NCI-H2196 (cell line): ENCODE measurements around the gene ZNF408.
A peak's percentile ranks its signal among the peaks of the same experiment; 100 is the strongest.

Experiments used
- DNase-seq: peaks from one replicate; lab custom pipeline; 2025; ENCODE audit not compliant: unreplicated experiment; lab: John Stamatoyannopoulos, UW

Gene ZNF408

DNA sequence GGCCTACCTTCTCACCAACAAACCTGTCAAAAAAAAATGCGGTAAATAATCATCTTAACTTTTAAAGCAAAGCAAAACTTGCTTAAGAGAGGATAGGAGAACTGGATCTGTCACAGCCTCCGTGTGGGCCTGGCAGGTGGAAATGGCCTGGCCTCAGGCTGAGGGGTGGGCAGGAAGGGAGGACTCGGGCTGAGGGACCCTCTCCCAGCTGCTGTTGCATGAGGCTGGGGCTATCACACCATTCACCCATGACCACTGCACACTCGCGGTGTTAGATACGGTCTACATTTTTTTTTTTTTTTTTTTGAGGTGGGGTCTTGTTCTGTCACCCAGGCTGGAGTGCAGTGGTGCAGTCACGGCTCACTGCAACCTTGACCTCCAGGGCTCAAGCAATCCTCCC, 24.9 kb upstream of the ZNF408 start:
- no peak for DNase-seq

DNA sequence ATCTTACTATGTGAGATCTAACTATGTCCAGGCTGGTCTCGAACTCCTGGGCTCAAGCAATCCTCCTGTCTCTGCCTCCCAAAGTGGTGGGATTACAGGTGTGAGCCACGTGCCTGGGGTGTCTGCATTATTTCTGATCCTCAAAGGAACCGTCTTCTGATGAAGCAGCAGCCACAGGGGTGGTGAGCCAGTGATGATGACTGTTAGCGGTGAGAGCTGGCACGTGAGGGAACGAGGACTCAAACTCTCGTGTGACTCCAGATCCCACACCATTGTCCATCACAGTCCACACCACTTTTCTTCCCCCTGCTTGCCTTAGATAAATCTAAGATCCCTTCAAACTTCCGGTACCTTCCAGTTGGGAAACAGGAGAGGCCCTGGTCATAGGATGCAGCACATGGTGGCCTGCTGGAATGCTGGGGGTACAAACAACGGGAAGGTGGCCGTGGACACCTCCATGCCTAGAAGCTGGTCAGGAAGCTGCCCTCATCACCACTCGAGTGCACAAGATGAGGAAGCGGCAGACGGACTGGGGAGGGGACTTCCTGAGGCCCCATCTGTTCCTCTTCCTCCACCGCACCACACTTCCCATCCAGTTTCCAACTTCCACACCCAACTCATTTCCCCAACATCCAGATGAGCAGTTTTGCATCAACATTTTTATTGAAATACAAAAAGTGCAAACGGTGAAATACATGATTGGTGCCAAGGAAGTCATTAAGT, 24.2 kb upstream of the ZNF408 start:
- no peak for DNase-seq

DNA sequence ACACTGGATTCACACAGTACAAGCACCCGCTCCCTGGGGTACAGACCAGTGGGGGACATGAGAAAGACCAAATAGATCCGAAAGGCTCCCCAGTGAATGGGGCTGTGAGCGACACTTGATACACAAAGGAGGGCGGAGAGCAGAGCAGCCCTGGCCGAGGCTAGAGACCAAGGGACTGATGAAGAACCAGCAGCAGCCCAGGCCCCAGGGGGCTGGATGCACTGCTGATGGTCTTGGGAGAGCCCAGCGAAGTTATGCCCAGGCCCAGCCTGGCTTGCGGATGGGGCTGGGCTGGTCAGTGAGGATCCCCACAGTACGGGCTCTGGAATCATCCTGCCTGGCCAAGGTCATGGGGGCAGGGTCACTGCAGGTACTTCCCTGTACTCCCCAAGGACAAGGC, 23.7 kb upstream of the ZNF408 start:
- DNase-seq: no peak

DNA sequence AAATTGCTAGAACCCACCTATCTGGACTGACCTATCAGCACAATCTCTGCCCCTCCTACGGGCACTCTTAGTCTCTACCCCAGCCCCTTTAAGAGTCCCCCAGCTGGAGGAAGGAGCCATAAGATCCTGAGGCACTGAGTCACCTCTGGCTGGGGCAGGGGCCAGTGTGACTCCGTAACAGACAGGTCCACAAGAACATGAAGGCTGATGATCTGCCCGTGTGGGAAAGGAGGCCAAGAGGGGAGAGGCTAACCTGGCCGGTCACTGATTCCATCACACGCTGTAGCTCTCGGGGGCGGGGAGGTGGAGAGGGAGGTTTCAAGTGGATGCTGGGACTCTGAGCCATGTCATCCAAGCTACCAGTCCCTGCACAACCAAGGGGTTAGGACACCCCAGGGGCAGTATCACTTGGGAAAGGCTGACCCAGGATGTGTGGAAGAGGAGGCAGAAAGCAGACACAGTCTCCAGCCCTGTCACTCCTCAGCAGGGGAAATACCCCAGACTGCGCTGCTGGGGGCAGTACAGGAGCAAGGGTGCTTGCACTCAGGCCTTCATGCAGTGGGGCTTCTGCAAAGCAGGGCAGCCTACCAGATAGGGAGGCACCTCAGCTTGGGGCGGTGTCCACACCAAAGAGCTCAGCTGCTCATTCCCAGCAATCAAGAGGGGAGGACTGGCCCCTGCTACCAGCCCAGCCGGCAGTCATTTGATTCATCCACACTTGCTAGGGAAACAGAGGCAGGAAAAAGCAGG, 22.7 kb upstream of the ZNF408 start:
- no peak for DNase-seq

DNA sequence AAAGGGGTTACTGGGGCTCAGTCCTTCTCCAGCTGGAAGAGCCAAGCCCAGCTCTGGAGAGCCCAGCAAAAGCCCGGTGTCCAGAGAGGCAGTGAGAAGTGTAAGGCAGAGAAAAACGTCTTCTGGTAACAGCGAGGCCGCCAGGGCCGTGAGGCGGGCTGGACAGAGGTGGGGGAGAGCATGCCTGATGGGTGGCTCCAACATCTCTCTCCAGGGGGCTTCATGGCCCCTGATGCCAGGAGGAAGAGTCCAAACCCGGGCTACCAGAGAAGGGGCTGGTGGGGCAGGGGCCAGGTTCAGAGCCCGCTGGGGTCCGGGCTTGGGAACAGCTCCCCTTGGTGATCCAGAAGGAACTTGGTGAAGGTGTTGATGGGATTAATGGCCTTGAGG, 22.1 kb upstream of the ZNF408 start:
- no peak for DNase-seq

DNA sequence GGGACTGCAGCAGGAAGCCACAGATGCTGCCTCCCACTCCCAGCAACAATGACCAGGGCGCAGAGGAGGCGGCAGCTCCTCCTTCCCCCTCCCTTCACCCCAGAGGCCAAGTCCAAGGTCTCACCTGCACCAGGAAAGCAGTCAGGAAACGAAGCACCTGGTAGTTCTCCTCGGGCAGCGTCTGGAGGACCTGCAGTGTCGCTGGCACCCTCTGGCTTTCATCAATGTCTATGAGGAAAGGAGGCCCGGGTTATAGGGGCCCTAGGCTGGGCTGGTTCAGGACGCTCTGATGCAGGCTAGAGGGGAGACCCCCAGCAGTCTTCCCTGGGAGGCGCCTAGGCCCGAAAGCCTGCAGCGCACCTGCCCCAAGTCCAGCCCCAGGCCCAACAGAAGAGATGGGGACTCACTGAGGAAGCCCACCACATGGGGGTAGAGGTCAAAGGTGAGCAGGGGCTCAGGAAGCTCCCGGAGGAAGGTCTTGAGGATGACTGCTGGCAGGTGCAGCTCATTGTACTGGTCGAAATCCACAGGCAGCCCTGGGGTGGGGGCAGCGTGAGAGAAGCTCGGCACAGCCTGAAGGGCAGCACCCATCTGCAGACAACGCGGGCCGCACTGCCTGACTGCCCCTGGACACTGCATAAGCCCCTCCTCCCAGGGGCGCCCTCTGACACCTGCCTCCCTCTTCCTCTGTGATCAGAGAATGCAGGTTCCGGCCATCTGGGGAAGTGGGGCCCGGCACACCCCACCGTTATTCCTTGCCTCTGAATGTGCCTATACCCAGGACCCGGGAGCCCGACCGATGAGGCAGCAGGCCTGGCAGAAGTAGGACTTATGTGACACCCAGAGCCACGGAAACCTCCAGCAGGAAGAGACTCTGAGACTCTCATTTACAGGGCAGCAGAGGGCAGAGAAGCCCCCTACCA, 21.3 kb upstream of the ZNF408 start:
- no peak for DNase-seq

DNA sequence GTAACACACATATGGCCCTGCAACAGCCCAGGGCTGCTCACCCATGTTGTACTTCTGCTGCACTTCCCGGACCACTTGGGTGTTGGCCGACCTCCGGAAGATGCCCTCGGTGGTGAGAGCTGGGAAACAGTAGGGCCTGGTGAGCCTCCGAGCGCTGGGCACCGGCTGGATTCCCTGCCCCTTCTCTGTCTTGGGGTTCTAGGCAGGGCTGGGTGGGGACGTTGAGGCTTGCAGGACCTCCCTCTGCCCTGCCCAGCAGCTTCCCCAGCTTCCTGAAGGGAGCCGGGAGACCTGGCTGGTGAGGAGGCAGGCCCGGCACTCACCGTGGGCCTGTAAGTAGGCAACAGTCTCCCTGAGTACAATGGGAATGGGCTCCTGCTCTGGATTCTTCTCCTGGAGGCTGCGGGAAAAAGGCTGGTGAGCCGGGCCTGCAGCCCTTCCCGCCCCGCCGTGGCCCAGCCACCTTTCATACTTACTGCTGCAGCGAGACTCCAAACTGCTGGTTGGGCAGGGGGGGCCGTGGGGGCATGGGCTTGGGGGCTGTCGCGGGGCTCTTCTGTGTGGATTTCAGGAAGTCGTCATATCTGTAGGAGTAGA, 20.6 kb upstream of the ZNF408 start:
- DNase-seq: no peak

DNA sequence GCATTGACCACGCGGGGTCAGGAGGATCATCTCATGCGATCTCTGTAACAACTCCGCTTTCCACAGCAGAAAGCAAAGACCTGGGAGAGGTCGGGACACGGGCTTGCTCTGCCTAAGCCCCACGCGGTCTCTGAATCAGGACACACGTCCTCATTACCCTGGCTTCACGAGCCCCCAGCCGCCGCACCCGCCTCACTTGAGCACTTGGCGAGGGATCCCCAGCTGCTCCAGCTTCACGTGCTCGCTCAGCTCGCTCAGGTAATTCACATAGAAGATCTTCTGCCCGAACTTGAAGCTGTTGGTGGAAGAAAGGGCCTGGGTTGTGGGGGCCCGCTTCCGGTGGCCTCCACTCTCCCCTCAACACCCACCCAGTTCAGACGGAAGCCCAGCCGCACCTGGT, 20.0 kb upstream of the ZNF408 start:
- DNase-seq: no peak

DNA sequence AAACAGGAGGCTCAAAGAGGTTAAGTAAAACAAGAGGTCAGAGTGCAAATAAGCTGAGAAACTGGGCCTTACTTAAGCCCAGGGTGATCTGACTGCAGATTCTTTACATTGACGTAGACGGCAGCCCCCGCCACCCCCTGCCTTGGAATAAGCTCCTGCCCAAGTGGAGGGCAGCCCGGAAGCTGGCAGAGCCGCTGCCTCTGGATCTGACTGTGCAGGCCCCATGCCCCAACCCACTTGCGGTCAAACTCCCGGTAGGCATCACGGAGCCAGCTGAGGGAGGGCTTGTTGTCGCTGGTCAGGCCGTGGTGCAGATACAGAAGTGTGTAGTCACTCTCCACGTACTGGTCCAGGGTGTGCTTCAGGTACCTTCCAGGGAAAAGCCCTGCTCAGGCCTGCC, 19.0 kb upstream of the ZNF408 start:
- no peak for DNase-seq

DNA sequence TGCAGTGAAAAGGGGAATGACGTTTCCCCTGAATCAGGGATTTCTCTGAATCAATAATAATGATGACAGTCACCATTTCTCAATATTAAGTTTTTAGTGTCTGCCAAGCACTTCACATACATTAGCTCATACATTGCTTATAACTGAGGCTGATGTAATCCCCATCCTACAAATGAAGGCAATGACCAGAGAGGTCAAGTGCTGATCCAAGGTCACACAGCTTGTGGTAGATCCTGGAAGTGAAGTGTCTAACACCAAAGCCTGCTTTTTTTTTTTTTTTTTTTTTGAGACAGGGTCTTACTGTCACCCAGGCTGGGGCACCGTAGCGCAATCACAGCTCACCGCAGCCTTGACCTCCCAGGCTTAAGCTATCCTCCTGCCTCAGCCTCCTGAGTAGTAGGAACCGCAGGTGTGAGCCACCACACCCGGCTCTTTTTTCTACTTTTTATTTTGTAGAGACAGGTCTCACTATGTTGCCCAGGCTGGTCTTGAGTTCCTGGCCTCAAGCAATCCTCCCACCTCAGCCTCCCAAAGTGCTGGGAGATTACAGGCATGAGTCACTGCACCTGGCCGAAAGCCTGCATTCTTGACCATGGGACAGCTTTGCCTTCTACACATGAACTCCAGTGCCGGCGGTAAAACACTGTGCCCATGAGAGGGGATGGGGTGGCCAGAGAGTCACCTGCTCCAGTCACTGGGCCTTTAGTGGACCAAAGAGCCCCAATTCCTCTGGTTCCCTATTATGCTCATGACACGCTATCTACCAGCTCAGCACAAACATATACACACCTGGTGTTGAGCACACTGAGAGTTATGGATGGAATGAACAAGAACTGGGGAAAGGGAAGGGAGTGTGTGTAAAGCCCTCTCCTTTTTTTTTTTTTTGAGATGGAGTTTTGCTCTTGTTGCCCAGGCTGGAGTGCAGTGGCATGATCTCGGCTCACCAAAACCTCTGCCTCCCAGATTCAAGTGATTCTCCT, 17.8 kb upstream of the ZNF408 start:
- DNase-seq: no peak

DNA sequence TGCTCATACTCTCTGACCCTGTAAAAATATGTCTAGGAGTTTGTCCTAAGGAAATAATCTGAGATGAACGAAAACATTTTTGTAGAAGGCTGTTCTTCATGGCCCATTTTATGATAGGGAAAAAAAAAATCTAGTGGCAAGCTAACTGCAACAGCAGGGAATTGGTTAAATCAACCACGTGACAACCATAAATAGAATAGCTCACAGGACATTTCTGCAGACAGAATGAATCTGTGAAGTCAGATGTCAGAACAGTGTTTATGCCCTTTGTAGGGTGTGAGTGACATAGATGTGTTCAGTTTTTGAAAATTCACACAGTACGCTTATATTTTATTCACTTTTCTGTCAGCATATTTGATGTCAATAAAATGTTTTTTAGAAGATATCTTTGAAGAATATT, 16.5 kb upstream of the ZNF408 start:
- no peak for DNase-seq

DNA sequence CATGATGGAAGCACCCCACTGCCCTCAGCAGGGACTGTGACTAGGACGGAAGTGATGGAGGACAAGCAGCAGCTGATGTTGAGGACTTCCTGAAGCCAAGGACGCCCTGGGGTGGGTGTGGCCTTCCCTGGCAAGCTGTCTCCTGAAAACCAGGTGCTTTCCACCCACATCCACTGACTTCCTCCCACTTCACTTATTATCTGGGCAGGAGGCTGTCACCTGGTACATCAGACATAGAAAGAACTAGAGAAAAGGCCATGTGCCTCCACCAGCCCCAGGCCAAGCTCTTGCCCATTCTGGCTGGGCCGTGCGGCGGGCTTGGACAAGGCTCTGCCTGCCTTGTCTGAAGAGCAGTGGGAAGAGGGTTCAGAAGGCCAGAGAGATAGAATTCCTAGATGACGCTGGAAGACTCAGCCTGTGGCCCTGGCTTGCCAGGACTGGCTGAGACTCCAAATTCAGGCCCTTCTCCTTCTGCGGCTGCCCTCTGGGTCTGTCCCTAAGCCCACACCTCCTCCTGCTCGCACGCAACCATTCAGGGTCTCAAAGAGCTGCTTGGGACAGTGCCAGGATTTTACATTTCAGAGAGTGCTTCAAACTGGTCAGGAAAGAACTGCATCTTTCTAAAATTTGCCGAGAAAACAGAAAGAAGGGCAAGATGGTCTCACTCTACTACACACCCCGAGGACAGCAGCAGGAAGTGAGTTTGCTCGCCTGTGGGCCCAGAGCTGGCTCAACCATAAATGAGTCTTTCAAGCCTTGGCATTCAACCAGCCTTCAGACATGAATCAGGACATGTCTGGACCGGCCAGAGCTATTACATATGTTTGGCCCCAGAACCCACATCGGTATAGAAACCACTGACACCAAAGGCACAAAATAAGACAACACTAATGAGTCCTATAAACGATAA, 13.7 kb upstream of the ZNF408 start:
- peak; percentile 87 for DNase-seq

DNA sequence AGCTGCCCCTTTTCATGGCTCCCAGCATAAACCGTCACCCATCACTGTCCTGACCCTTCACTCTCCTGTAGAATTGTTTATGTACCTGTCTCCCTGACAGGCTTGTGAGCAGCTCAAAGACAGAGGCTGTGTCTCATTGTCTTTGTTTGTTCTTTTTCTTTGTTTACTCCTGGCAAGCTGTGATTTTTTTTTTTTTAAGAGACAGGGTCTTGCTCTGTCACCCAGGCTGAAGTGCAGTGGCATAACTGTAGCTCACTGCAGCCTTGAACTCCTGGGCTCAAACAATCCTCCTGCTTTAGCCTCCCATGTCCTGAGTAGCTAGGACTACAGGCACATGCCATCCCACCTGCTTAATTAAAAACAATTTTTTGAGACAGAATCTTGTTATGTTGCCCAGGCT, 10.1 kb upstream of the ZNF408 start:
- no peak for DNase-seq

DNA sequence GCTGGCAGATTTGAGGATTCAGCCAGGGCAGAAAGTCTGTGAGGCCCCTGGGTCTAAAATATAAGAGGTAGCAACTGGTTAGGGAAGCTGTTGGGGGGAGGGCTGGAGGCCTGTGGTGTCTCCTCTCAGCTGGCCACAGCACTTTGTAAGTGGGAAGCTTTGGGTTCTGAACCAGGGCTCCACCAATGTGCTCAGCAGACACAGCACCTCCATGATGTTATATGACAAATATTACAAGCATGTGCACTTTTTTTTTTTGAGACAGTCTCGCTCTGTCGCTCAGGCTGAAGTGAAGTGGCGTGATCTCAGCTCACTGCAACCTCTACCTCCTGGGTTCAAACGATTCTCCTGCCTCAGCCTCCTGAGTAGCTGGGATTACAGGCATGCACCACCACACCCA, 8.4 kb upstream of the ZNF408 start:
- no peak for DNase-seq

DNA sequence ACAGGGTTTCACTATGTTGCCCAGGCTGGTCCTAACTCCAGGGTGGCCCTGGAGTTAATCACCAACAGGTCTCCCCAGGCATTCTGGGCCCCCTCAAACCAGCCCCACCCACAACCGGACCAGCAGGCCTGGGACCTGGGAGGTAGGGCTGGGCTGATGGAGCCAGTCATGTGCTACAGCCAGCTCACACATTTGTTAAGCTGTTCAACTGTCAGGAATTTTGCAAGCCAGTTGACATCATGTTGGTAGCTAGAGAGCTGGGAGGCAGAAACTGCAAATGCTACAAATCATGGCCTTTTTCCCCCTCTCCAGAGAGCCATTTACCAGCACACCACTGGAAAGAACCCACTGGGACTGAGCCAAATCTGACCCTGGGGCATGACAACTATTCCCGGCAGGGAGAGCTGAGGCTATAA, 7.2 kb upstream of the ZNF408 start:
- DNase-seq: no peak

DNA sequence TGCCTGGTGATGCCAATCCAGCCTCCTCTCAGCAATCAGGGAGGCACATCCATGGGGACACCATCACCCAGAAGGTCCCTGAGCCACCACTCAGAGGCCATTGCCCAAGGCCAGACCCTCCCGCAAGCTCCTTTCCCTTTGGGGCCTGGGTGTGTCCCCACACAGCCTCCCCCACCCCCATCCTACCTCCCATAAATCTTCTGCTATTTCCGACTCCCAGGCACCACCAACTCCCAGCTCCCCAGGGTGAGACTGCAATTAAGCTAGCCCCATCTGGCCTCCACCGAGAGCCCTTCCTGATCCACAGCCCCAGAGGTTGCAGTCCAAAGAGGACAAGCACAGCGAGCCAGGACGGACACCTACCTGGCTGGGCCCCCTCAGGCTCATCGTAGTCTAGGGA, 6.8 kb upstream of the ZNF408 start:
- no peak for DNase-seq

DNA sequence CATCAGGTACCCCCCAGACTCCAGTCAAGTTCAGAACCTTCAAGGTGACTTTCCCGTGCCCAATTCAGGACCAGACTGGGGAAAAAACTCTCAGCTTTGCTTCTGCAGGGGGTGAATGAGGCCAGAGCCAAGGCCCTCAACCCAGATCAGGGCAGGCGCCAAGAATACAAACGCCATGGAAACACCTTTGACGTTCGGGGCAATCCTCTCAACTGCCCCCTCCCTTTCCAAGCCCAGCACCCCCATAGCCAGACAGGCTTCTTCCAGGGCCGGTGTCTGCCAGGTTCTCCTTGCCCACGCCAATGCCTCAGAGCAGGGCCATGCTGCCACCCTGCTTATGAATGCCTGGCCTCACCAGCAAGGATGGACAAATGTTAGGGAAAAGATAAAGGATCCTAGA, 6.2 kb upstream of the ZNF408 start:
- DNase-seq: no peak

DNA sequence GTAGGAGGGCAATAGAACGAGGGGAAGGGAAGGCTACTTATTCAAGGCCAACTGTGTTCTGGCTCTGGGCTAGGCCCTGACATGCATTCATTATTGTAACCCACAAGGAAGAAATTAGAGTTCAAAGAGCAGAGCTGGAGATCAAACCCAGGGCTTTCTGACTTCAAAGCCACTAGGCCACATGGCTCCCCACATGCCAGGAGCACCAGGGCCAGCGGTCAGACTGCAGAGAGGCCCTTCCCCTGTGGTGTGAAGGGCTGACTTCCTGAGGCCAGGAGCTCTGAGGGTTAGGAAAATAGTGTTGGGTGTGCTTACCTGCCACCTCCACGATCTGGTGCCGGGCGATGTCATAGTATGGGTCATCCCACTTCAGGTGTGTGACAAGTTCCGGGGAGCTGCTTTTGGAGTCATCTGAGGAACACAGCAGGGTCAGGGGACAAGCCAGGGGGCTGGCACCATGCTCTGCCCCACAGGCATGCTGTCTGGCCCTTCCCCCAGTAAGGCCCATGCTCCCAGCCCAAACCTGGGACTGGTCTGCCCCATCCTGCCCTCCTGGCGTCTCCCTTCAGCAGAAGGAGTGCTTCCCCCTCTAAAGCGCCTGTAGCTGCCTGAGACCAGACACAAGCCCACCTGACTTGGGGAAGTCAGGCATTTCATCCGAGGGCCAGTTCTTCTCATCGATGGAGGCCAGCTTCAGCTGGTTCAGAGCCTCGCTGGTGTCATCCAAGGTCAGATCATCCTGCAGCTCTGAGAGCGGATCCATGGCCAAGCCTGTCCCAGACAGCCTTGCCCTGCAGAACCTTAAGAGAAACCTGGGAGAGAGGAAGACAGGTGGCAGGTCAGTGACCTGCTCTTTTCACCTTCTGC, 5.3 kb upstream of the ZNF408 start:
- DNase-seq: no peak
